ENCODE results near the gene NAPB.

NAPB gene

GRCh38 chr20:23403751-23404150 is 17.5 kb downstream of the NAPB start:
- no peak for DNase-seq

DNA sequence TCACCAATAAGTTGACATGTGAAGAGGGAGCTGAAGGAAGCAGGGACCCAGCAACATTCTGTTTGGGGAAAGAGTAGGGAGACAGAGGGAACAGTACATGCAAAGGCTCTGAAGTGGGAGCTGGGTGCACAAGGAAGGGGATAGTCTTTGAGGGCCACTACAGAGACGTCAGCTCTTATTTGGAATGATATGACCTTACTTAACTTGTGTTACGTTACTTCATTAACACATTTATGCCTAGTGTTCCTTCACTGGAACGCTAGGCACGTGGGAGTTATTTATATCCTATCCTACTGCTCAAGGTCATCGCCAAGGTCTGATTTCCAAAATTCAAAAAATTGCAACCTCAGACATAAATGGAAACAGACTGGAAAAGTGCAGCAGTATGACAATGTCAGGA is 20.2 kb downstream of the NAPB start:
- DNase-seq, result no peak

DNA sequence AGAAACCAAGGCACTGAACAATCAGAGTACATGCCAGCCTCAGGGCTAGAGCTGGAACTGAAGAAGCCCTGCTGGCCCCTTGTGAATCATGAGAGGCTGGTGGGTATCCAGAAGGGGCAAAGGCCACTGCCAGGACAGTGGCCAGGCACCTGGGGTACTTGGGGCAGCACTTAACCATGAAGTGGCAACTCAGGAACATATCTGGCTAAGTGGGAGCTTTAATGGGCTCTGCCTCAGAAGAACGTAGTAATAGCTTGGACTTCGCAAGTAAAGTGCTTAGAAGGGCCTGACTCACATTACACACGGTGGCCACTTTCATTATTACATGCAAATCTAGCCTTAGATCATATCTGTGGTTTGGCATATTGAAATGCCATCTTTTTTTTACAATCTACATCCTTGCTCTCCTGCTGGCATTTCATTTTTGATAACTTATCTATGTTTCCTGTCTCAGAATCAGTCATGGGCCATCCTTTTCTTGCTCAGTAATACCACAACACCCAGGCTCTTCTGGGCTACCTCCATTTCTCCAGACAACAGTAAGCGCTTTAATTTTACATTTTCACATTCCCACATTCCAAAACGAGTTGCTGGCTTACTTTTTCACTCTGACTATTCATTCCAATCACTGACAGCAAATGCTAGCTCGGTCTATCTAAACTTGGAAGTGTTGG is 21.6 kb downstream of the NAPB start:
- peak; percentile 71 for DNase-seq

DNA sequence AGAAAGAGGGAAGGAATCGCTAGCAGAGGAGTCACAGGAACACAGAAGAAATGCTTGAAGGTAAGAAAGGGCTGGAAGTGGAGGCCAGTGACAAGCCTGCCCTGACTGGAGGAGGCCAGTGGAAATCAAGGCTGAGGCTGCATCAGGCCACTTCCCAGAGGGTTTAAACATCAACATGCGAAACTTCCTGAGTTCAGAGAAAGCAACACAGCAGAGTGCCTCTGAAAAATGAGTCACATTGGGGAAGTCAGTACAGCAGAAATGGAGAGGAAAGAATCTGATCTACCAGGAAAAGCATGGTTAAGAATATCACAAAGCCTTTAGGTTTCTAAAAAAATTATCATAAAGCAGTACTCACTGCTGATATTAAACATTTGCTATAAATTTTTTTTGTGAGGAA is 23.3 kb downstream of the NAPB start:
- peak; percentile 12 for DNase-seq

- no peak for DNase-seq
Observed at GRCh38 chr20:23396950-23397627, 24.2 kb downstream of the NAPB start.

GRCh38 chr20:23393996-23394775 is 27.1 kb downstream of the NAPB start:
- no peak for DNase-seq

DNA sequence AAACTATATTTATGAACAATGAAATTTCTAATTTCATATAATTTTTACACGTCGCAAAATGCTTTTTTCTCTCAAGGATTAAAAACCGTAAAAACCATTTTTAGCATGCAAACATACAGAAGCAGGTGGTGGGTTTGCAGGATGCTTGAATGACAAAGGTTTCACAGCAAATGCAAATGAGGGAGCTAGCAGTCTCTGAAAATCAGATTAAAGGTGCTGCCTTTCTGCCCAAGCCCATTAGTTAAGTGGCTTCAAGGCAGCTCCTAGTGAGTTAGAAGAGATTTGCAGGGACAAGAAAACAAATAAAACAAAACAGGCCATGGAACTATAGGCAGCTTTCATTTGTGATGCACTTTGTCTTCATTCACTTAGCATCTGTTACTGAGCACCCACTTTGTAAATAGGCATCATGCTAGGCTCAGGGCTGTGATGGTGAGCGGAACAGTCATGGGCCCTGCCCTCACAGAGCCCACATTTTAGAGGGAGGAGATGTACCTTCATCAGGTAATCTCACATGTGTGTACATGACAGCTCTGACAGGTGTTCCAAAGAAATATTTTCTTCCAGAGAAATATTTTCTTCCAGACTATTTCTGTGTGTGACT is 29.5 kb downstream of the NAPB start:
- no peak for DNase-seq

- DNase-seq, result no peak
Observed at GRCh38 chr20:23390091-23390774, 31.1 kb downstream of the NAPB start.

DNA sequence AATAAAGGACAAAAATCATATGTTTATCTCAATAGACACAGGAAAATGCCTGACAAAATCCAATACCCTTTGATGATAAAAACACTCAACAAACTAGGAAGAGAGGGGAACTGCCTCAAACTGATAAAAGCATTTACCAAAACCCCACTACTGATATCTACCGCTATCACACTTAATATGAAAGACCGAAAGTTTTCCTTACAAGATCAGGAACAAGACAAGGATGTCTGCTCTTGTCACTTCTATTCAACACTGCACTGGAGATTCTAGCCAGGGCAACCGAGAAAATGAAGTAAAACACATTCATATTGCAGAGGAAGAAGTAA is 34.2 kb downstream of the NAPB start:
- DNase-seq, result peak; percentile 71

- no peak for DNase-seq
Observed at GRCh38 chr20:23386304-23387117, 34.8 kb downstream of the NAPB start.

GRCh38 chr20:23381876-23382275 is 39.4 kb downstream of the NAPB start:
- DNase-seq, result peak; percentile 71

GRCh38 chr20:23379772-23380171 is 41.5 kb downstream of the NAPB start:
- no peak for DNase-seq

DNA sequence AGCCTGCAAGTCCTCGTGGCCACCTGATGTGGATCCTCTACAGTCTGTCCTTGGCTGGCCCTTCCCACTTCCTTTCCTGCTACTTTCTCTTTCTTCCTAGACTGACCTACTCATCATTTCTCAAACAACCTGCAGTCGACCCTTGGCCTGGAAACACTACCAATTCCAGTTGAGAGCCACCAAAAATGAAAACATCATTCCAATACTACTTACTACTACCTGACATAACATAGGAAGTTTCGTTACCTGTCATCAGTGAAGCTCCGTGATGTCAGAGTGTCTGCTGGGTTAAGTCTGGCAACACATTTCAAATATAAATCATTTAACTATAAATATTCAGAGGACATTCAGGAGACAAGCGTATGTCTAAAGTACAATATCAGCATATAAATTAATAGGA is 45.5 kb downstream of the NAPB start:
- no peak for DNase-seq

DNA sequence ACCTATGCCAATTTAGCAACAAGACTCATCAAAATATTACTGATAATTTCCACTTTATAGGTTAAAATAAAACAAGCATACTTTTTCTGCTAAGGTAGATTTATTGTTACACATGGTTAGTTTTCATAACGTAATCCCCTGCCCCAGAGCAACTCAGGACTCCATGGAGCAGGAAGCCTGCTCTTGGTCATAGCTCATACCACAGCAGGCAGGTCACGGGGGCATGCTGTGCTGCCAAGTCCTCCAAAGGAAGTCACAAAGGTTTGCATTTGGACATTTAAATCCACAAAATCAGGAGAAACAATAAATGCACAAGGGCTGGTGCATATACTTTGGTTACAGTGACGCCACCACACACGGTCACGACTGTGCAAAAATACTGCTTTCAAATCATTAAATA is 46.8 kb downstream of the NAPB start:
- DNase-seq, result no peak

GRCh38 chr20:23371496-23371895 is 49.8 kb downstream of the NAPB start:
- no peak for DNase-seq

DNA sequence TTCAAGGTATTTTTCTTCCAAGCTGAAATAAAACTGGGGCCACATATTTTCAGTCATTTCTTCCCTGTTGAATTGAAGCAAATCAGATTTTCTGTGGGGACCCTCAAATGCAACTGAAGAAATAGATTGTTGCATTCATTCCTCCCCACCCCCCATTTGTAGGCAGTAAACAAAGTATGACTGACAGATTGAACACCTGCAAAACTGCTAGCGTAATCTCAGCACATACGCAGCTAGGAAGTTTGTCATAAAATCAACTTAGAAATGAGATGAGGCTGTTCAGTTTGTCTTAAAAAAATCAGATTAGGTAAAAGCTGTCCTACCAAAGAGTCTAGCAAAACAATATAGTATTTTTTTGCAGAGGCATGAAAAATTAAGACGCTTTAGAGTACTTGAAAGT is 50.4 kb downstream of the NAPB start:
- no peak for DNase-seq

DNA sequence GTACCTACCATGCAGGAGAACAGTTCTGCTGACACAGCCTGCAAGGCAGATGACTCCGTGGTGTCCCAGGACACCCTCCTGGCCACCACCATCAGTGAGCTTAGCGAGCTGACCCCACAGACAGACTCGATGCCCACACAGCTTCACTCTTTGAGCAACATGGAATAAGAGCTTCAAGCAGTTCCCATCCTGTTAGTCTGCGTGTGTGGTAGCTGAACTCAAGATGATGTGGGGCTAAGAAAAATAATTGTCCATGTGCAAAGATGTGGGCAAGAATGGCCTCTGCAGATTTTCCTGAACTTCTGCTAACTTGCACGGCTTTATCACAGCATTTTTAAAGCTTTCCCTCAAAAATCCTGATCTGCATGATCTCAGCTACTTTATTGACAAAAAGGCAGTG is 51.0 kb downstream of the NAPB start:
- DNase-seq, result no peak

- no peak for DNase-seq
Observed at GRCh38 chr20:23369072-23369823, 52.0 kb downstream of the NAPB start.

- DNase-seq, result no peak
Observed at GRCh38 chr20:23368316-23369071, 52.8 kb downstream of the NAPB start.

DNA sequence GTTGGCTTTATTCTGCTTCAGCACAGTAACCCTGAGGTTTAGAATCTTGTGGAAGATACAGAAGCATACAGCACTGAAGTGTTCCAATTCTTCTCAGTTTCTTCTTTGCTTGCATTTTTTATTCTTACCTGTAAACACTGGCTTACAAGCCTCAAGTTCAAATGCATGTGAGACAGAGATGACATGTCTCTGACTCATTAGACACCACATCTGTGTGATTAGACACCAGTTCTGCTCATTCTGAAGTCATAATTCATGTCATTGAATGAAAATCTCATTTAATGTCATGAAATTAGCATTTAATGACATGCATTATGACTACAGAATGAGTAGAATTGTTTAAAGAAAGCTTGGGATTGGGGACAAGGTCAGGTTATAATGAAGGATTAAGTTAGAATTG is 53.5 kb downstream of the NAPB start:
- DNase-seq, result no peak

DNA sequence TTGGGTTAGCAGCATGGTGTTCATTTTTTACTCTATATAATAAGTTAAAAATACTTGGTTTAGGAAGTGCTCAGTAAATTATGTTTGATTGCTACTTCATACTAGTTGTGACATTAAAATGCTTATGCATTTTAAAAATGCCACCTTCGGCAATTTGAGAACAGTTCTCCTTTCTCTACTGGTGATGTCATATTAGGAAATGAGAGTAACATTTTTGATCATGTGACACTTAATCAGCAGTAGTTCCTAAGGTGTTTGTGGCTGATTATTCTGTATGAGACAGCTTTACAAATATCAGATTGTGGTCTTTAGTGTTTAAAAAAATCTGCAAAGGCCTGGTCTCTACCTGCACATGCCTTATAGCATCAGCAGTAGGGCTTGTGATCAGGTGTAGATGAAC is 54.9 kb downstream of the NAPB start:
- peak; percentile 70 for DNase-seq

Data from hematopoietic multipotent progenitor cell treated with erythropoietin and hydrocortisone succinate and interleukin-3 and kit ligand, for 4 days (in vitro differentiated cells).